Fibroblast of skin of right quadriceps (primary cell): ENCODE measurements around the gene GPC2.
"Not testable (repeated sequence)": the region's sequence is repeated elsewhere in the genome, so short reads cannot be mapped to it uniquely, and the experiment has no call there.

Experiments
- DNase-seq: peaks from one replicate; pipeline ENCODE4 v3.0.0-alpha.2; 2013

The GPC2 gene

GRCh38 chr7:100148559-100149328 is 28.4 kb downstream of the GPC2 start, which contains the start of gene LAMTOR4:
TSS of gene LAMTOR4 (plus strand) at chr7:100148918. CDS start at chr7:100148973, 55 bp downstream.
- DNase-seq: peak; percentile 99

DNA sequence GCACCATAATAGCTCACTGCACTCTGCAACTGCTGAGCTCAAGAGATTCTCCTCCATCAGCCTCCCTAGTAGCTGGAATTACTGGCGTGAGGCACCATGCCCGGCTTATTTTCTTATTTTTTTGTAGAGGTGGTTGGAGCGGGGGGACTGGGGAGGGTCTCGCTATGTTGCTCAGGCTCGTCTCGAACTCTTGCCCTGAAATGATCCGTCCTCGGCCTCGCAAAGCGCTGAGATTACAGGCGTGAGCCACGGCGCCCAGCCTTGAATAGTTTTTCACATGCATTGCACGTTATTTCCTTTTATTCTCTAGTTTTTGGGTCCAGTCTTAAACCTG is 29.0 kb downstream of the GPC2 start:
- DNase-seq: no peak

DNA sequence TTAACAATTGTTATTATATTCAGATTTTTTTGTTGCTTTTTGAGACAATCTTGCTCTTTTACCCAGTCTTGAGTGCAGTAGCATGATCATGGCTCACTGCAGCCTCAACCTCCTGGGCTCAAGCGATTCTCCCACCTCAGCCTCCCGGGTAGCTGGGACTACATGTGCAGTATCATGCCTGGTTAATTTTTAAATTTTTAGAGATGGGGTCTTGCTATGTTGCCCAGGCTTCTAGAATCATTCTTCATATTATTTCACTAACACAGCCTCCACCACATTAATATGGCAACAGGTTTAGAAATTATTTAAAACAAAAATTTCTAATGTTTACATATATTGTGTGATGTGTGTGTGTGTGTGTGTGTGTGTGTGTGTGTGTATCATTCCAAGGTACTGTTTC is 29.9 kb downstream of the GPC2 start:
- DNase-seq: no peak

GRCh38 chr7:100146350-100146749 is 30.8 kb downstream of the GPC2 start:
- not testable (repeated sequence) for DNase-seq

GRCh38 chr7:100142461-100142860 is 34.7 kb downstream of the GPC2 start:
- DNase-seq: no peak

DNA sequence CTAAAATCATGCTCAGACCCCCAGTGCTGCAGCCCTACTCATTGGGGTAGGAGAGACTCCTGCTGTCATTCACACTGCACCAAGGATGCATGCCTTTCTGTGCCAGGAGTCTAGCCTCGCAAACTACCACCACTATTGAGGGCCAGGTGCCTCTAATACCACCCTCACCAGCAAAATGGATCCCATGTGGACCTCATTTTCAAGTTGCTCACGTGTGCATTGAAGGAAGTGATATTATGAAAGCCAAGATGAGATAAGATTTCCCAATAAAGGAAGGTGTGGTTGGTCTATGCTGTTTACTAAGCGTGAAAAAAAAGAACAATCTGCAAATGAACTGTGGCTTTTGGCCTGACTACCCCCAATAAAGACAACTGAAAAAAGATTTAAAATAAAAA is 35.6 kb downstream of the GPC2 start:
- DNase-seq: no peak

GRCh38 chr7:100137851-100138760 is 39.1 kb downstream of the GPC2 start:
- DNase-seq: no peak

- DNase-seq: peak; percentile 56
These were observed 44.5 kb downstream of the GPC2 start for GRCh38 chr7:100132697-100133151.

DNA sequence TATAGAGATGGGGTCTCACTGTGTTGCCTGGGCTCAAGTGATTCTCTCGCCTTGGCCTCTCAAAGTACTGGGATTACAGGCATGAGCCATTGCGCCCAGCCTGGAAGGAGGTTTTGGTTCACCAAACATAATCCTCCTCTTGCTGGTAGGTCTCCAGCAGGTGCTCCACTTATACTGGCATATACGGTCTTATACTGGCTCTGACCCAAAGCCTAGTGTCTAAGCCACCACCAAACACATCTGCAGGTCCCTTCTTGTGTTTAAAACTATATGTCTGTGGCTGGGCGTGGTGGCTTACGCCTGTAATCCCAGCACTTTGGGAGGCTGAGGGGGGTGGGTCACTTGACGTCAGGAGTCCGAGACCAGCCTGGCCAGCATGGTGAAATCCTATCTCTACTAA is 45.1 kb downstream of the GPC2 start:
- DNase-seq: no peak

- peak; percentile 39 for DNase-seq
These were observed 46.4 kb downstream of the GPC2 start for GRCh38 chr7:100130608-100131453.

- DNase-seq: not testable (repeated sequence)
These were observed 47.0 kb downstream of the GPC2 start for GRCh38 chr7:100130220-100130607.

DNA sequence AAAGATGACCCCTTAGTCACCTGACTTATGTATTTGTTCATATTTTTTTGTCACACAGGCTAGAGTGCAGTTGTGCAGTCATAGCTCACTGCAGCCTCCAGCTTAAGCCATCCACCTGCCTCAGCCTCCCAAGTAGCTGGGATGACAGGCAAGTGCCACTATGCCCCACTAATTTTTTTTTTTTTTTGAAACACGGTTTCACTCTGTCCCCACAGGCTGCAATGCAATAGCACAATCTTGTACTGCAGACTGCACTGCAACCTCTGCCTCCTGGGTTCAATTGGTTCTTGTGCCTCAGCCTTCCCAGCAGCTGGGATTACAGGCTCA is 48.6 kb downstream of the GPC2 start:
- DNase-seq: no peak

GRCh38 chr7:100127866-100128636 is 49.1 kb downstream of the GPC2 start:
- no peak for DNase-seq

GRCh38 chr7:100126931-100127865 is 50.0 kb downstream of the GPC2 start, which contains the start of gene MBLAC1:
TSS of gene MBLAC1 (plus strand) at chr7:100126967. CDS start at chr7:100127396, 429 bp downstream.
- DNase-seq: peak; percentile 94

DNA sequence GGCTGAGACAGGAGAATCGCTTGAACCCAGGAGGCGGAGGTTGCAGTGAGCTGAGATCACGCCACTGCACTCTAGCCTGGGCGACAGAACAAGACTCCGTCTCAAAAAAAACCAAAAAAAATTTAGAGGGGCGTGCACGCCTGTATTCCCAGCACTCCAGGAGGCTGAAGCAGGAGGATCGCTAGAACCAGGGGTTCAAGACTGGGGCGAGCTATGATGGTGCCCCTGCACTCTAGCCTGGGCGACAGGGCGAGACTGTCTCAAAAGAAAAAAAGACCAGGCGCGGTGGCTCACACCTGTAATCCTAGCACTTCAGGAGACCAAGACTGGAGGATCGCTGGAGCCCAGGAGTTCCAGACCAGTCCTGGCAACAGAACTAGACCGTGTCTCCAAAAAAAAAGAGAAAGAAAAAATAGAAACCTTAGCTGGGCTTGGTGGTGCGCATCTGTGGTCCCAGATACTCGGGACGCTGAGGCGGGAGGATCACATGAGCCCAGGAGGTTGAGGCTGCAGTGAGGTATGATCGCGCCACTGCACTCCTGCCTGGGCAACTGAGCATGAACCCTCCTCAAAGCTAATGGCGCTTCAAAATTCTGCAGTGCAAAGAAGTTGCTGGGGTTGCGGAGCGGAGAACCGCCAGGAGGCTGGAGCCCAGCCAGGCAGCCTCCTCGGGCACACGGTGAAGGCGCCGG is 50.8 kb downstream of the GPC2 start:
- no peak for DNase-seq

DNA sequence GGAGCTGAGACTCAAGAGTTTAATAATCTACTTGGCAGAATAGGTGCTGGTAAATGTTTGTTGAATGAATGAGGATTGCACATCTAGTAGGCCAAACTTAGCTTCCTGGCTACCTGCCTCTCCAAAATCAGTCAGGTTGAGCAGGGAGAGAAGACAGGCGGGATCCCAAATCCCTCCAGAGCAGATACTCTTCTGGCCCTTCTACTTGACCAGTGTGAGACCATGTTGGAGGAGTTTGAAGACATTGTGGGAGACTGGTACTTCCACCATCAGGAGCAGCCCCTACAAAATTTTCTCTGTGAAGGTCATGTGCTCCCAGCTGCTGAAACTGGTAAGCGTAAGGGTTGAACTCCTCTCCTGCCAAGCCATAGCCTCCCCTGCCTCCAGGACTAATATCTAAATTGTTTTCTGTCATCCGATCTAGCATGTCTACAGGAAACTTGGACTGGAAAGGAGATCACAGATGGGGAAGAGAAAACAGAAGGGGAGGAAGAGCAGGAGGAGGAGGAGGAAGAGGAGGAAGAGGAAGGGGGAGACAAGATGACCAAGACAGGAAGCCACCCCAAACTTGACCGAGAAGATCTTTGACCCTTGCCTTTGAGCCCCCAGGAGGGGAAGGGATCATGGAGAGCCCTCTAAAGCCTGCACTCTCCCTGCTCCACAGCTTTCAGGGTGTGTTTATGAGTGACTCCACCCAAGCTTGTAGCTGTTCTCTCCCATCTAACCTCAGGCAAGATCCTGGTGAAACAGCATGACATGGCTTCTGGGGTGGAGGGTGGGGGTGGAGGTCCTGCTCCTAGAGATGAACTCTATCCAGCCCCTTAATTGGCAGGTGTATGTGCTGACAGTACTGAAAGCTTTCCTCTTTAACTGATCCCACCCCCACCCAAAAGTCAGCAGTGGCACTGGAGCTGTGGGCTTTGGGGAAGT is 52.6 kb downstream of the GPC2 start:
- no peak for DNase-seq

DNA sequence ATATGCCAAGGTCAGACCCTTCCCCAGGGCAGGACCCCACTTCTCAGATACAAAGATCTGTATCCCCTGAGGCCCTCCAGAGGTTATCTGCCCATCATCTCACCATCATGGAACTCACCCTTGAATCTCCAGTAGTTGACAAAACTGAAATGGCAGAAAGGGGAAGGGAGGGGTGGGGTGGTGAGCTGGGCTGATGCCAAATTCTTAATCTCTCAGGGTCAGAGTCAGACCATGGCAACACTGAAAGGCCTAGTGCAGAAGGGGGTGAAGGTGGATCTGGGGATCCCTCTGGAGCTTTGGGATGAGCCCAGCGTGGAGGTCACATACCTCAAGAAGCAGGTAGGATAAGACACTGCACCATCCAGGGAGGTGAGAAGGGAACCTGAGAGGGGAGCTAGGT is 54.6 kb downstream of the GPC2 start:
- DNase-seq: no peak

GRCh38 chr7:100122067-100122466 is 55.1 kb downstream of the GPC2 start:
- no peak for DNase-seq

- DNase-seq: no peak
These were observed 56.5 kb downstream of the GPC2 start for GRCh38 chr7:100120733-100121036.
